CD14-positive monocyte (primary cell): Measurements from ENCODE around the gene SMCO4. TPM values are rescaled to one million over a fixed set of nuclear protein-coding genes. Genes with fewer than 3 reads are reported as not detected.

Source experiments
- DNase-seq, 3 donors: peaks; one replicate each; pipeline ENCODE4 v3.0.0-alpha.2; 2011 to 2022
- H2AFZ ChIP-seq: 2 replicates; pipeline ENCODE4 v1.6.0; 2012; ENCODE audit warnings: mild to moderate bottlenecking, low read depth, low read length, inconsistent platforms; ENCODE audit not compliant: insufficient read depth, poor library complexity, severe bottlenecking
- H3K27ac ChIP-seq, 2 donors: 1 replicate in 1 of 2; 2 replicates in 1 of 2; pipeline ENCODE4 v1.5.1; 2012 to 2013; ENCODE audit warnings: low read length in 2 of 2, control low read depth in 1 of 2, inconsistent platforms in 1 of 2, low read depth in 1 of 2, mild to moderate bottlenecking in 1 of 2
- H3K27me3 ChIP-seq, 2 donors: one replicate each; pipeline versions ENCODE4 v1.6.0 to v1.6.1; 2011 to 2013; ENCODE audit warnings: low read length in 2 of 2; ENCODE audit not compliant: control insufficient read depth in 2 of 2, insufficient read depth in 2 of 2
- H3K36me3 ChIP-seq, 2 donors: replicated peaks in 1 of 2; 1 replicate in 1 of 2; 2 replicates in 1 of 2; pipeline versions ENCODE4 v1.5.1 to v1.6.1; 2012 to 2013; ENCODE audit warnings: low read length in 2 of 2, control low read depth in 1 of 2, inconsistent platforms in 1 of 2, mild to moderate bottlenecking in 1 of 2; ENCODE audit not compliant: insufficient read depth in 2 of 2, control insufficient read depth in 1 of 2
- H3K4me1 ChIP-seq, 2 donors: 1 replicate in 1 of 2; 2 replicates in 1 of 2; pipeline versions ENCODE4 v1.5.1 to v1.6.1; 2012 to 2013; ENCODE audit warnings: low read length in 2 of 2, control low read depth in 1 of 2, inconsistent platforms in 1 of 2, mild to moderate bottlenecking in 1 of 2, moderate library complexity in 1 of 2; ENCODE audit not compliant: insufficient read depth in 2 of 2, control insufficient read depth in 1 of 2
- H3K4me2 ChIP-seq: replicated peaks from 2 replicates; pipeline ENCODE3; 2012; ENCODE audit warnings: low read length, moderate library complexity, mild to moderate bottlenecking; ENCODE audit not compliant: poor library complexity, severe bottlenecking; ENCODE audit errors: extremely low read depth
- H3K4me3 ChIP-seq, 3 experiments: fragments of 200-600 bp in 1 of 3; sonication (generic) in 1 of 3; replicated peaks in 1 of 3; 1 replicate in 2 of 3; 2 replicates in 1 of 3; pipeline ENCODE4 v1.5.1; 2011 to 2013; ENCODE audit warnings: low read length in 3 of 3, mild to moderate bottlenecking in 3 of 3, control low read depth in 2 of 3, low read depth in 2 of 3, inconsistent platforms in 1 of 3, moderate library complexity in 1 of 3
- H3K79me2 ChIP-seq: 2 replicates; pipeline ENCODE4 v1.6.0; 2012; ENCODE audit warnings: mild to moderate bottlenecking, control low read depth, inconsistent platforms, low read length, moderate library complexity; ENCODE audit not compliant: insufficient read depth
- H3K9ac ChIP-seq: 2 replicates; pipeline ENCODE4 v1.6.0; 2017; ENCODE audit warnings: low read length, mild to moderate bottlenecking; ENCODE audit not compliant: insufficient read depth, poor library complexity, severe bottlenecking
- H3K9me3 ChIP-seq, 2 donors: replicated peaks in 1 of 2; 1 replicate in 1 of 2; 2 replicates in 1 of 2; pipeline versions ENCODE4 v1.5.1 to v1.6.1; 2012 to 2013; ENCODE audit warnings: low read length in 2 of 2, control low read depth in 1 of 2; ENCODE audit not compliant: control insufficient read depth in 1 of 2, insufficient read depth in 1 of 2
- H4K20me1 ChIP-seq: 2 replicates; pipeline ENCODE4 v1.6.0; 2012; ENCODE audit warnings: mild to moderate bottlenecking, low read length, control low read depth, moderate library complexity; ENCODE audit not compliant: insufficient read depth
- H3K27ac Mint-ChIP-seq, 7 donors: one replicate each; pipeline ENCODE4 v1.8.0; 2020; ENCODE audit warnings: mild to moderate bottlenecking in 7 of 7, mixed read lengths in 7 of 7, moderate library complexity in 6 of 7, inconsistent platforms in 2 of 7
- H3K27me3 Mint-ChIP-seq, 3 donors: one replicate each; pipeline ENCODE4 v1.8.0; 2021 to 2022; ENCODE audit warnings: low read depth in 3 of 3, mild to moderate bottlenecking in 3 of 3, mixed read lengths in 3 of 3, moderate library complexity in 3 of 3, inconsistent platforms in 1 of 3
- H3K36me3 Mint-ChIP-seq, 2 donors: one replicate each; pipeline ENCODE4 v1.8.0; 2020; ENCODE audit warnings: mixed read lengths in 2 of 2, inconsistent platforms in 1 of 2, mild to moderate bottlenecking in 1 of 2
- H3K4me1 Mint-ChIP-seq: one replicate; pipeline ENCODE4 v1.8.0; 2020; ENCODE audit warnings: mild to moderate bottlenecking, mixed read lengths
- H3K4me3 Mint-ChIP-seq, 2 donors: one replicate each; pipeline ENCODE4 v1.8.0; 2020; ENCODE audit warnings: mild to moderate bottlenecking in 2 of 2, mixed read lengths in 2 of 2, moderate library complexity in 1 of 2
- H3K9me3 Mint-ChIP-seq, 7 donors: one replicate each; pipeline ENCODE4 v1.8.0; 2020 to 2022; ENCODE audit warnings: mixed read lengths in 7 of 7, mild to moderate bottlenecking in 6 of 7, moderate library complexity in 6 of 7, inconsistent platforms in 2 of 7
- WGBS: methylation state at CpG from one replicate; pipeline ENCODE4 v1.1.5; 2013; ENCODE audit warnings: missing lambda C conversion rate; ENCODE audit not compliant: insufficient coverage; 5-methylcytosine and 5-hydroxymethylcytosine counted together
- intact Hi-C, 2 donors: fragments of 100-400 bp; cut with micrococcal nuclease; formaldehyde crosslinking; loops; one replicate each; pipeline versions ENCODE4 v1.15.0 to v1.15.1; 2023
- polyA plus RNA-seq, 3 donors: library from polyadenylated mRNA; depleted of rRNA in 1 of 3; unstranded in 2 of 3; stranded (reverse) in 1 of 3; fragments of 300-500 nt in 2 of 3; fragments of >200 nt in 1 of 3; fragmentation: Illumina TruSeq in 2 of 3; gene quantifications; 1 replicate in 2 of 3; 2 replicates in 1 of 3; pipeline ENCODE4 v1.2.3, GENCODE V29; 2012 to 2021
- TF ChIP-seq, protein P1 (sequence below): fragments of 200-600 bp; IDR thresholded peaks from one replicate; pipeline ENCODE4 v1.8.0; 2022; ENCODE audit warnings: antibody characterized with exemption, mild to moderate bottlenecking

Gene SMCO4
- polyA plus RNA-seq, 3 donors = 110 to 242 (median 169) TPM

- Mint-ChIP-seq H3K4me3 (no peak overlapping the region), H3K27me3 (no peaks in the 10 kb centered on the region), H3K27ac (peak overlapping the region in 1 of 7 donors; percentile 48), H3K36me3 (peaks cover 50 to 51% of the 10 kb centered on the region in 2 donors), H3K9me3 (no peaks in the 10 kb centered on the region), H3K4me1 (peaks cover 7% of the 10 kb centered on the region)
- DNase-seq = no peak
- Histone ChIP-seq H3K4me1 (no peaks in the 10 kb centered on the region), H3K79me2 (peaks cover 39% of the 10 kb centered on the region), H3K27ac (no peak overlapping the region), H3K9ac (no peak overlapping the region), H3K27me3 (no peaks in the 10 kb centered on the region), H4K20me1 (peaks cover 97% of the 10 kb centered on the region), H3K4me3 (no peak overlapping the region), H3K9me3 (no peaks in the 10 kb centered on the region), H3K4me2 (no peak overlapping the region), H3K36me3 (peaks cover 27 to 96% of the 10 kb centered on the region in 2 donors), H2AFZ (no peak overlapping the region)
- TF ChIP-seq, protein P1, sequence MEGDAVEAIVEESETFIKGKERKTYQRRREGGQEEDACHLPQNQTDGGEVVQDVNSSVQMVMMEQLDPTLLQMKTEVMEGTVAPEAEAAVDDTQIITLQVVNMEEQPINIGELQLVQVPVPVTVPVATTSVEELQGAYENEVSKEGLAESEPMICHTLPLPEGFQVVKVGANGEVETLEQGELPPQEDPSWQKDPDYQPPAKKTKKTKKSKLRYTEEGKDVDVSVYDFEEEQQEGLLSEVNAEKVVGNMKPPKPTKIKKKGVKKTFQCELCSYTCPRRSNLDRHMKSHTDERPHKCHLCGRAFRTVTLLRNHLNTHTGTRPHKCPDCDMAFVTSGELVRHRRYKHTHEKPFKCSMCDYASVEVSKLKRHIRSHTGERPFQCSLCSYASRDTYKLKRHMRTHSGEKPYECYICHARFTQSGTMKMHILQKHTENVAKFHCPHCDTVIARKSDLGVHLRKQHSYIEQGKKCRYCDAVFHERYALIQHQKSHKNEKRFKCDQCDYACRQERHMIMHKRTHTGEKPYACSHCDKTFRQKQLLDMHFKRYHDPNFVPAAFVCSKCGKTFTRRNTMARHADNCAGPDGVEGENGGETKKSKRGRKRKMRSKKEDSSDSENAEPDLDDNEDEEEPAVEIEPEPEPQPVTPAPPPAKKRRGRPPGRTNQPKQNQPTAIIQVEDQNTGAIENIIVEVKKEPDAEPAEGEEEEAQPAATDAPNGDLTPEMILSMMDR = no peak
- WGBS = 100% methylated on average over 1 of the region's 5 CpGs
- intact Hi-C loops = no loop called here
Measured at GRCh38 chr11:93490996-93491618, 52.1 kb downstream of the SMCO4 start.

DNA sequence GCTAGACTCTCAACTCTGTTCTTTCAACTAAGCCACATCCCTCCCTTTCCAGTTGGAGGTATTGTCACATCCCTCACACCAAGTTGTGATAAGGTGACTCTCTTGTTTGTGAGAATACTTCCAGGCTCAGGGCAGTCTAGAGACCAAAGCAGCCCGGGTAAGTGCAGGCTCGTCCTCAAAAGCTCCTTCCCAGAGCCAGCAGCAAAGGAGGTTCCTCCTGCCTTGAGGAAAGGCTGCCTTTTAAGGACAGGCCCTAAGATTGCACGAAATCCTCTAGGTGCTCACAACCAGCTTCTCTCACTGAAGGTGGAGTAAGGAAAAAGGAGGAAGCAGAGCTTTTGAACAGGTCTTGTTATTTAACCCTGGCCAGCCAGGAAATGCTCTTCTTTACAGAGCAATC, 53.4 kb downstream of the SMCO4 start:
- no CpG with 5 or more reads among the region's 3 CpGs for WGBS
- H3K9me3 ChIP-seq = no peaks in the 10 kb centered on the region
- intact Hi-C loops = no loop called here

More for the DNA sequence above, 53.4 kb downstream of the SMCO4 start:
- DNase-seq = no peak
- Mint-ChIP-seq H3K27me3 (peaks cover 0 to 2% (median 0%) of the 10 kb centered on the region in 3 donors), H3K27ac (peak overlapping the region in 2 of 7 donors; percentile 22 to 51), H3K4me1 (peaks cover 4% of the 10 kb centered on the region), H3K36me3 (peaks cover 39 to 44% of the 10 kb centered on the region in 2 donors), H3K4me3 (no peak overlapping the region), H3K9me3 (no peaks in the 10 kb centered on the region)
- peaks cover 100% of the 10 kb centered on the region for H4K20me1 ChIP-seq
- peaks cover 27 to 94% of the 10 kb centered on the region in 2 donors for H3K36me3 ChIP-seq
- peak overlapping the region in 1 of 2 donors; percentile 11 for H3K27ac ChIP-seq
- H3K27me3 ChIP-seq = no peaks in the 10 kb centered on the region
- H3K79me2 ChIP-seq = peaks cover 42% of the 10 kb centered on the region
- TF ChIP-seq, protein P1 = no peak
- H3K4me2 ChIP-seq = no peak overlapping the region
- no peaks in the 10 kb centered on the region for H3K4me1 ChIP-seq
- no peak overlapping the region for H2AFZ ChIP-seq
- H3K9ac ChIP-seq = no peak overlapping the region
- H3K4me3 ChIP-seq = no peak overlapping the region
